BE2C (cell line): ENCODE results near the gene ALKBH6.
A peak's percentile ranks its signal among the peaks of the same experiment; 100 is the strongest.

Source experiments
- DNase-seq: peaks from one replicate; pipeline ENCODE4 v3.0.0-alpha.2; 2020
- H3K27me3 ChIP-seq: fragments of 250-450 bp; sonication (Bioruptor Pico); 2 replicates; pipeline ENCODE4 v1.5.1; 2020; ENCODE audit warnings: mild to moderate bottlenecking
- H3K36me3 ChIP-seq: fragments of 250-450 bp; sonication (Bioruptor Pico); 2 replicates; pipeline ENCODE4 v1.5.1; 2020; ENCODE audit warnings: mild to moderate bottlenecking
- H3K4me1 ChIP-seq: fragments of 250-450 bp; sonication (Bioruptor Pico); 2 replicates; pipeline ENCODE4 v1.5.1; 2020
- H3K4me3 ChIP-seq: 2 replicates; pipeline ENCODE4 v1.5.1; 2011; ENCODE audit warnings: low read depth, low read length
- H3K9me3 ChIP-seq: fragments of 250-450 bp; sonication (Bioruptor Pico); 2 replicates; pipeline ENCODE4 v1.5.1; 2020
- CTCF ChIP-seq: IDR thresholded peaks from 2 replicates; pipeline ENCODE4 v1.5.1; 2012; ENCODE audit warnings: mild to moderate bottlenecking, low read depth, low read length

Gene ALKBH6

GRCh38 chr19:35991731-35992450, 22.1 kb downstream of the ALKBH6 start:
- no peaks in the 10 kb centered on the region for H3K4me1 ChIP-seq
- no peak for DNase-seq
- no peaks in the 10 kb centered on the region for H3K36me3 ChIP-seq
- H3K4me3 ChIP-seq: no peak overlapping the region
- TF ChIP-seq CTCF: no peak
- H3K9me3 ChIP-seq: no peaks in the 10 kb centered on the region
- no peaks in the 10 kb centered on the region for H3K27me3 ChIP-seq

GRCh38 chr19:35990771-35991730, 23.0 kb downstream of the ALKBH6 start:
- no peak for DNase-seq
- H3K4me1 ChIP-seq: no peaks in the 10 kb centered on the region
- no peak for TF ChIP-seq CTCF

GRCh38 chr19:35990156-35990555, 23.9 kb downstream of the ALKBH6 start:
- Histone ChIP-seq H3K27me3 (no peaks in the 10 kb centered on the region), H3K9me3 (no peaks in the 10 kb centered on the region)
- DNase-seq: no peak

More at GRCh38 chr19:35990771-35991730, 23.0 kb downstream of the ALKBH6 start:
- Histone ChIP-seq H3K36me3 (no peaks in the 10 kb centered on the region), H3K27me3 (no peaks in the 10 kb centered on the region), H3K9me3 (no peaks in the 10 kb centered on the region), H3K4me3 (no peak overlapping the region)

GRCh38 chr19:35988824-35989223, 25.2 kb downstream of the ALKBH6 start:
- Histone ChIP-seq H3K36me3 (no peaks in the 10 kb centered on the region), H3K9me3 (no peaks in the 10 kb centered on the region), H3K4me1 (no peaks in the 10 kb centered on the region), H3K4me3 (no peak overlapping the region), H3K27me3 (no peaks in the 10 kb centered on the region)
- TF ChIP-seq CTCF: no peak
- DNase-seq: no peak

More at GRCh38 chr19:35990156-35990555, 23.9 kb downstream of the ALKBH6 start:
- Histone ChIP-seq H3K36me3 (no peaks in the 10 kb centered on the region), H3K4me3 (no peak overlapping the region), H3K4me1 (no peaks in the 10 kb centered on the region)
- no peak for TF ChIP-seq CTCF

GRCh38 chr19:35987571-35987896, 26.5 kb downstream of the ALKBH6 start:
- Histone ChIP-seq H3K4me1 (no peaks in the 10 kb centered on the region), H3K36me3 (no peaks in the 10 kb centered on the region), H3K27me3 (no peaks in the 10 kb centered on the region), H3K4me3 (peak overlapping the region; percentile 46), H3K9me3 (no peaks in the 10 kb centered on the region)
- no peak for TF ChIP-seq CTCF
- no peak for DNase-seq
